GM23338 (cell line): ENCODE data around the gene PTPRB.

ENCODE experiments used
- EZH2 ChIP-seq: fragments of 200-600 bp; sonication (generic); IDR thresholded peaks from one replicate; pipeline ENCODE4 v1.8.0; 2017; ENCODE audit warnings: antibody characterized with exemption, mild to moderate bottlenecking, low read depth; ENCODE audit not compliant: unreplicated experiment
- JUNB ChIP-seq: IDR thresholded peaks from one replicate; pipeline ENCODE4 v1.6.1; 2016; ENCODE audit warnings: antibody characterized with exemption; ENCODE audit not compliant: unreplicated experiment
- POLR2AphosphoS5 ChIP-seq: IDR thresholded peaks from 2 replicates; pipeline ENCODE4 v1.6.1; 2016; ENCODE audit warnings: antibody characterized with exemption, low read depth
- TF ChIP-seq, protein P1 (sequence below), 2 experiments: fragments of 200-600 bp in 1 of 2; sonication (generic) in 1 of 2; conservative IDR thresholded peaks; 2 replicates each; pipeline versions ENCODE4 v1.5.1 to v1.6.1; 2016 to 2017; ENCODE audit warnings: antibody characterized with exemption in 2 of 2, low read depth in 2 of 2, mild to moderate bottlenecking in 2 of 2, moderate library complexity in 1 of 2
- TF ChIP-seq, protein P2 (sequence below): IDR thresholded peaks from one replicate; pipeline ENCODE4 v1.6.1; 2018; ENCODE audit warnings: antibody characterized with exemption; ENCODE audit not compliant: unreplicated experiment

DNA sequence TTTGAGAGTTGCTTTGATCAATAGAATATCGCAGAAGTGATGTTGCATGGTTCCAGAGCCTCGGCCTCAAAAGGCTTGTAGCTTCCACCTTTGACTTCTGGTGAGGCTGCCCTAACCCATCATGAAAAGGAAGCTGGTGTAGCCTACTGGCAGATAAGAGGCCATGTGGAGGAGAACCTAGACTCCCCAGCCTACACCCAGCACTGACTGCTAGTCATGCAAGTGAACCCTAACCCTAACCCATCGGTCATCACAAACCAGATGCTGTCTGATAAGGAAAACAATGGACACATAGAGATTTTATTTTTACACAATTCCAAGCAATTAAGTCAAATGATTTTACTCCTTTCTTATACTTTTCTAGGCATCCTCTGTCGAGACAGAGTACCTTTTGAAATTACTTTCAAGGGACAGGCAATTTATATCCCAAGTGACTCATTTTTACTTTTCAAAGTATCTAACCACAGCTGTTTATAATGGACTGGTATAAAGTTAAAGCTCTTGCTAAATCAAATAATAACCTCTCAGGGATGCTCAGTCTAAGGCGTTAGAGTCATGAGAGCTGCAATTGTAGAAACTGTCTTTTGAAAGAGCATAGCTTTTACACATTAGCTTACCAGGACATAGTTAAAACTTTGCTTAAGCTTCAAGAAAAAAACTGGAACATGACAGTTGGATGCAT is 17.6 kb downstream of the PTPRB start:
- TF ChIP-seq, protein P1, sequence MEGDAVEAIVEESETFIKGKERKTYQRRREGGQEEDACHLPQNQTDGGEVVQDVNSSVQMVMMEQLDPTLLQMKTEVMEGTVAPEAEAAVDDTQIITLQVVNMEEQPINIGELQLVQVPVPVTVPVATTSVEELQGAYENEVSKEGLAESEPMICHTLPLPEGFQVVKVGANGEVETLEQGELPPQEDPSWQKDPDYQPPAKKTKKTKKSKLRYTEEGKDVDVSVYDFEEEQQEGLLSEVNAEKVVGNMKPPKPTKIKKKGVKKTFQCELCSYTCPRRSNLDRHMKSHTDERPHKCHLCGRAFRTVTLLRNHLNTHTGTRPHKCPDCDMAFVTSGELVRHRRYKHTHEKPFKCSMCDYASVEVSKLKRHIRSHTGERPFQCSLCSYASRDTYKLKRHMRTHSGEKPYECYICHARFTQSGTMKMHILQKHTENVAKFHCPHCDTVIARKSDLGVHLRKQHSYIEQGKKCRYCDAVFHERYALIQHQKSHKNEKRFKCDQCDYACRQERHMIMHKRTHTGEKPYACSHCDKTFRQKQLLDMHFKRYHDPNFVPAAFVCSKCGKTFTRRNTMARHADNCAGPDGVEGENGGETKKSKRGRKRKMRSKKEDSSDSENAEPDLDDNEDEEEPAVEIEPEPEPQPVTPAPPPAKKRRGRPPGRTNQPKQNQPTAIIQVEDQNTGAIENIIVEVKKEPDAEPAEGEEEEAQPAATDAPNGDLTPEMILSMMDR (conservative IDR thresholded peaks at IDR 0.05; ENCODE audit: low read depth in 2 of 2) = no peak
- TF ChIP-seq, protein P2, sequence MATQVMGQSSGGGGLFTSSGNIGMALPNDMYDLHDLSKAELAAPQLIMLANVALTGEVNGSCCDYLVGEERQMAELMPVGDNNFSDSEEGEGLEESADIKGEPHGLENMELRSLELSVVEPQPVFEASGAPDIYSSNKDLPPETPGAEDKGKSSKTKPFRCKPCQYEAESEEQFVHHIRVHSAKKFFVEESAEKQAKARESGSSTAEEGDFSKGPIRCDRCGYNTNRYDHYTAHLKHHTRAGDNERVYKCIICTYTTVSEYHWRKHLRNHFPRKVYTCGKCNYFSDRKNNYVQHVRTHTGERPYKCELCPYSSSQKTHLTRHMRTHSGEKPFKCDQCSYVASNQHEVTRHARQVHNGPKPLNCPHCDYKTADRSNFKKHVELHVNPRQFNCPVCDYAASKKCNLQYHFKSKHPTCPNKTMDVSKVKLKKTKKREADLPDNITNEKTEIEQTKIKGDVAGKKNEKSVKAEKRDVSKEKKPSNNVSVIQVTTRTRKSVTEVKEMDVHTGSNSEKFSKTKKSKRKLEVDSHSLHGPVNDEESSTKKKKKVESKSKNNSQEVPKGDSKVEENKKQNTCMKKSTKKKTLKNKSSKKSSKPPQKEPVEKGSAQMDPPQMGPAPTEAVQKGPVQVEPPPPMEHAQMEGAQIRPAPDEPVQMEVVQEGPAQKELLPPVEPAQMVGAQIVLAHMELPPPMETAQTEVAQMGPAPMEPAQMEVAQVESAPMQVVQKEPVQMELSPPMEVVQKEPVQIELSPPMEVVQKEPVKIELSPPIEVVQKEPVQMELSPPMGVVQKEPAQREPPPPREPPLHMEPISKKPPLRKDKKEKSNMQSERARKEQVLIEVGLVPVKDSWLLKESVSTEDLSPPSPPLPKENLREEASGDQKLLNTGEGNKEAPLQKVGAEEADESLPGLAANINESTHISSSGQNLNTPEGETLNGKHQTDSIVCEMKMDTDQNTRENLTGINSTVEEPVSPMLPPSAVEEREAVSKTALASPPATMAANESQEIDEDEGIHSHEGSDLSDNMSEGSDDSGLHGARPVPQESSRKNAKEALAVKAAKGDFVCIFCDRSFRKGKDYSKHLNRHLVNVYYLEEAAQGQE = no peak
- TF ChIP-seq POLR2AphosphoS5 = no peak
- TF ChIP-seq JUNB = no peak
- TF ChIP-seq EZH2 = no peak
